Activated CD8-positive, alpha-beta memory T cell treated with anti-CD3 and anti-CD28 coated beads for 48 hours (primary cell): Measurements from ENCODE around the gene CHN2.

Source experiments
- DNase-seq, 3 experiments: peaks; one replicate each; pipeline ENCODE4 v3.0.0-alpha.2; 2020; ENCODE audit warnings: low read depth in 2 of 3, low spot score in 2 of 3

CHN2 gene

GRCh38 chr7:29332042-29332811, 137.7 kb downstream of the CHN2 start:
- DNase-seq, result no peak

GRCh38 chr7:29332875-29333855, 138.6 kb downstream of the CHN2 start:
- DNase-seq, result no peak

DNA sequence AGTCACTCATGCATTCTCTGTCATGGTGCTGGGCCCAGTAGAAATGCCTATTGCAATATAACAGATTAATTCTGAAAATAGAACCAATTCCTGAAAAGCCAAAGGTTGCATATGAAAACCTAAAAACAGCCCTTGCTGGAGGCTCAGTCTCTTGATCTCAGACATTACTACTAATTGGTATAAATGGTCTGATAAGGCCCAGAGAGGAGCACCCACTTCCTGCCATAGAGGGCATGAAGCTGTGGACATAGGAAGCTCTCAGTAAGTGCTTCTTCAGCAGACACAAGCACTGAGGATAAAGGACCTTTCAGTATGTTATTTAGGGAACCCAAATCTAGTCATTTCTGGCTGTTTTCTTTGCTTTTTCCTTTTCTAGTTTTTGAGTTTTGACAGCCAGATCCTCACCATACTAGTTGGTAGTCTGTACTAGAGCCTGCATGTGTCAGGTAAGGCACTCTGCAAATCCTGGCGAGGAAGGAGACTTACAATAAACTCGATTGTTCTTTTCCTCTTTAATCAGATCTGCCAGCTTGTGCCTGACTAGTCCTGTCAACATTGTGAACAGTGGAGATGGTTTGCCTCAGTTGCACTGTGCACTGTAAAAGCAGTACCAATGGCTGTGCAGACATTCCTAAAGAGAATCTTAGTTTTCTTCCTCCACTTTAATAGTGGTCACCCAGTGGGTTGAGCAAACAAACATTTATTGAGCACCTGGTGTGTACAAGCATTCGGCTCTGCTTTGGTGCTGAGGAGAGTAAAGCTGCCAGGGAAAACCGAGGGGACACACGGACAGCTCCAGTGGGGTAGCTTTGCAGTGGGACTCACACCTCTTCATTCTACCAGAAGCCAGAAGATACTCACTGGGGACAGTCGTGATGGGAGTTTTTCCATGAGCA, 140.9 kb downstream of the CHN2 start:
- no peak for DNase-seq

GRCh38 chr7:29337546-29338116, 143.1 kb downstream of the CHN2 start:
- no peak for DNase-seq

GRCh38 chr7:29340696-29341095, 146.1 kb downstream of the CHN2 start:
- DNase-seq, result no peak

- DNase-seq, result no peak
Observed at GRCh38 chr7:29341156-29341555, 146.6 kb downstream of the CHN2 start.

GRCh38 chr7:29342761-29343160, 148.2 kb downstream of the CHN2 start:
- DNase-seq, result no peak

- no peak for DNase-seq
Observed at GRCh38 chr7:29343399-29343798, 148.8 kb downstream of the CHN2 start.

DNA sequence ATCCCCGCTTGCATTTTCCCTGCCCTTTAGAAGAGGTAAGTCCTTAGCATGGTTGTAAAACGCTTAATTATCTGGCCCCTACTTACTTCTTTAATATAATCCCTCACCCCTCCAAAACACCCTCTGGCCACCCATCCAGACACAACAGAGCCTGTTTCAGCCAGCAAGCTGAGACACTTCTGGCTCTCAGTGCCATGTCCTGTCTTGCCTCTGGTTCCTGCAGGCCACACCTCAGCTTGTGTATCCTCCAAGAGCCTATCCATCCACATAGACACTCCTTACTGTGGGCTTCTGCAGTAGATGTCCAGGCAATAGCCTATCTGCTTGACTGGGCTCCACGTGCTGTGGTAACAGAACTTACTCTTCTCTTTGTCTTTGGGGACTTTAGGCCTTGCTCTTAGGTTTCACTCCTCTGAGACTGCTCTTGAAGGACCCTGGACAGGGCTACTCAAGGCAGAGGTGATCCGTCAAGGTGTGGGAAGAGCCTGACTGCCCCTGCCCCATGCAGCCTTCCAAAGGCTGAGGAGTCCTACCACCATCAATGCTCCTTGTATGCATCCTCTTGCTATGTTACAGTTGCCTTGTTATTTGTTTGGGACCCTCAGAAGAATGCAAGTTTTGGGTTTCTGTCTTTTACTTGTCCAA, 149.9 kb downstream of the CHN2 start:
- DNase-seq, result no peak

DNA sequence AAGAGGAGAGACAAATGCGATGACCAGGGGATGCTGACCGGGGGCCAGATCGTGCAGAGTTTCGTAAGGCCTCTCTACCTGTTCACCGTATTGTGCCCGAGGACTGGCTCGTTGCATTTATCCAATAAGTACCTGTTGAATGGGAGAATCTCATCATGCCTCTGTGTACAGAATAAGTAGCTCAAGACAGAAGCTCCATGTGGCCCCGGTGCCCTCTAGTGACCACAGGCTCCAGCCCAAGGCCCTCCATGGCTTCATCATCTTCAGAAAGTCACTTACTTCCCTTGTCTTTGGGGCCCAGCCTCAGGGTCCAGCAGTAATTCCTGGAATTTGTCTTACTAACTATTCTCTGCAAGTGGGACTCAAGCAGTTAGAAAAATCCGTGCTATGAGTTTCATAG, 151.0 kb downstream of the CHN2 start:
- no peak for DNase-seq

GRCh38 chr7:29346231-29346978, 151.8 kb downstream of the CHN2 start:
- no peak for DNase-seq

DNA sequence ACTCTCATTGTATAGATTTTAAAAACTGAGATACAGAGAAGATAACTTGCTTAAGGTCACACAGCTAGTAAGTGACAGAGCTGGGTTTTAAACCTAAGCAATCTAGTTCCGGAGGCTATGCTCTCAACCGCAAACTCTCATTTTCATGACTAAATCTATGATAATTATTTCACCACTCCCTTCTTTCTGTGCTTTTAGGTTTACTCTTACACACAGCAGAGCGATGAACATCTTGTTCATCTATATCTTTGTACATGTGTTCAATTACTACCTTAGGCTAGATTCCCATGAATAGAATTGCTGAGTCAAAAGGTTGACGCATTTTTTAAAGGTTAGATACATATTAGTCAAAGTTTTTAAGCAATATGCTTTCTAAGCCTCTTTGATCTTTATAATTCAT, 154.8 kb downstream of the CHN2 start:
- DNase-seq, result no peak

- no peak for DNase-seq
Observed at GRCh38 chr7:29350351-29350750, 155.8 kb downstream of the CHN2 start.

- no peak for DNase-seq
Observed at GRCh38 chr7:29352041-29352440, 157.5 kb downstream of the CHN2 start.

DNA sequence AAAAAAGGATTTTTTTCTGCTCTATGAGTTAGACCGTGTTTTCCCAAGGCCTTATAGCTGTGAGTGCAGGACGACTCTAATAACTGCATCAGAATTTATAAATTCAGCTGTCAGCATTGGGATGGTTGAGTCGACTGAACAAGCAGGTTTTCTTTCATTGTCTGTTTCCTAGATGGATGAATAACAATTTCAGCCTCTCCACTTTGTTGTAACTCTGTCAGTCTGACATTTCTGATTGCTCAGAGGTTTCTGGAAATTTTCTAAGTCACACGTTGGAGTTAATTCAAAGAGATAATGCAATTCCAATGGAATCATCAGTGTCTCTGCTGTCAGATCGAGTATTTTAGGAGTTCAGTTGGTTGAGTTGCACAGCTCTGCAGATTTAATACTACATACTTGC, 159.2 kb downstream of the CHN2 start:
- no peak for DNase-seq

- DNase-seq, result no peak
Observed at GRCh38 chr7:29354340-29354739, 159.8 kb downstream of the CHN2 start.

GRCh38 chr7:29355388-29355787, 160.8 kb downstream of the CHN2 start:
- DNase-seq, result no peak

DNA sequence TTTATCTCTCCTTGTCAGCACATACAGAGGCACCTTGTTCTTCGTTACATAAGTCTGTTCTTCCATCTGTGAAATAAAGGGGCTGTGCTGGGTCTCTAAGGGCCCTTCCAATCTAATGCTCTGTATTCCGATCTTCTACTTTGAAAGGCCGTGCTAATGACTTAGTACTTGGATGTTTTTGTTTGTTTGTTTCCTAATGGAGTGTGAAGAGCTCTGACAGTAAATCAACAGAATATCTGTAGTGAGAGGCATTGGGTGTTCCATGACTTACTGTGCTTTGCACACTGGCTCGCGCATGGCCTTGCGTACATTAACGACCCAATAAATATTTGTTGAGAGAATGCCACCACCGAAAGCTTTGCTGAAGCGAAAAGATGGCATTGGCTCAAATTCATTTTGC, 162.1 kb downstream of the CHN2 start:
- DNase-seq, result no peak

- no peak for DNase-seq
Observed at GRCh38 chr7:29359482-29360093, 165.0 kb downstream of the CHN2 start.
